NK-92 treated with Interleukin-12 subunit alpha and Interleukin-12 subunit beta, amount 100 ng/mL, for 24 hours (cell line): ENCODE measurements around the gene TAF4.
A peak's percentile ranks its signal among the peaks of the same experiment; 100 is the strongest.
"Not testable (repeated sequence)": the region's sequence is repeated elsewhere in the genome, so short reads cannot be mapped to it uniquely, and the experiment has no call there.

Source experiments
- DNase-seq: peaks from one replicate; lab custom pipeline; 2025; lab: John Stamatoyannopoulos, UW

Gene TAF4

GRCh38 chr20:62065674-62066338 lies at the start of gene TAF4:
TAF4 (minus strand) TSS chr20:62065881; CDS start chr20:62065810, 71 bp downstream.
- peak; percentile 79 for DNase-seq

- DNase-seq, result no peak
These were observed 49.2 kb upstream of the TAF4 start for GRCh38 chr20:62114894-62115293.

GRCh38 chr20:62112368-62112767 lies 46.7 kb upstream of the TAF4 start:
- DNase-seq, result no peak

- DNase-seq, result no peak
These were observed 45.5 kb upstream of the TAF4 start for GRCh38 chr20:62111148-62111547.

GRCh38 chr20:62105592-62105991 lies 39.9 kb upstream of the TAF4 start:
- no peak for DNase-seq

GRCh38 chr20:62104791-62105345 lies 39.2 kb upstream of the TAF4 start:
- no peak for DNase-seq

- DNase-seq, result no peak
These were observed 38.6 kb upstream of the TAF4 start for GRCh38 chr20:62104234-62104789.

GRCh38 chr20:62103508-62104233 lies 38.0 kb upstream of the TAF4 start:
- no peak for DNase-seq

- no peak for DNase-seq
These were observed 35.4 kb upstream of the TAF4 start for GRCh38 chr20:62101078-62101477.

GRCh38 chr20:62097881-62098407 lies 32.3 kb upstream of the TAF4 start:
- no peak for DNase-seq

- DNase-seq, result no peak
These were observed 31.0 kb upstream of the TAF4 start for GRCh38 chr20:62096421-62097380.

GRCh38 chr20:62089393-62089792 lies 23.7 kb upstream of the TAF4 start:
- no peak for DNase-seq

GRCh38 chr20:62088258-62089127 lies 22.8 kb upstream of the TAF4 start:
- DNase-seq, result no peak

GRCh38 chr20:62087632-62088031 lies 22.0 kb upstream of the TAF4 start:
- DNase-seq, result no peak

- DNase-seq, result no peak
These were observed 21.5 kb upstream of the TAF4 start for GRCh38 chr20:62087227-62087626.

GRCh38 chr20:62085206-62085605 lies 19.5 kb upstream of the TAF4 start:
- DNase-seq, result no peak

GRCh38 chr20:62084224-62084623 lies 18.5 kb upstream of the TAF4 start:
- not testable (repeated sequence) for DNase-seq

GRCh38 chr20:62083312-62083711 lies 17.6 kb upstream of the TAF4 start:
- no peak for DNase-seq

- no peak for DNase-seq
These were observed 14.7 kb upstream of the TAF4 start for GRCh38 chr20:62080249-62080990.

- DNase-seq, result no peak
These were observed 13.5 kb upstream of the TAF4 start for GRCh38 chr20:62079166-62079565.
